ENCODE results near the gene RSL1D1. TPM values are rescaled to one million over a fixed set of nuclear protein-coding genes. Genes with fewer than 3 reads are reported as not detected.
A peak's percentile ranks its signal among the peaks of the same experiment; 100 is the strongest.

The RSL1D1 gene
- polyA plus RNA-seq, 1 of the 3 experiments (the other 2 are of a cell fraction) = 38.0 TPM

GRCh38 chr16:11857161-11857560 lies 5.8 kb upstream of the RSL1D1 start:
- no peak for DNase-seq
- no peaks in the 10 kb centered on the region for H3K9me2 ChIP-seq
- POLR2A ChIA-PET = no interaction called here
- H4K20me1 ChIP-seq (ENCODE audit: insufficient read depth) = no peaks in the 10 kb centered on the region
- WGBS (ENCODE audit: low lambda C conversion rate) = 23% methylated on average over 4 of the region's 4 CpGs
- no peak overlapping the region for H2AFZ ChIP-seq (ENCODE audit: low read depth)
- H3K4me1 ChIP-seq (ENCODE audit: control insufficient read depth in 1 of 2, insufficient read depth in 2 of 2, low read depth in 1 of 2, low read length in 1 of 2) = no peaks in the 10 kb centered on the region; a peak in 1 of 4 replicates
- no peak overlapping the region; a peak in 1 of 4 replicates for H3K27ac ChIP-seq (ENCODE audit: low read depth in 2 of 2, low read length in 1 of 2)
- H3K9me3 ChIP-seq = no peaks in the 10 kb centered on the region
- H3K4me2 ChIP-seq = no peak overlapping the region
- H3K4me3 ChIP-seq (ENCODE audit: low read depth in 2 of 2, low read length in 1 of 2) = no peak overlapping the region
- CTCF ChIA-PET = interaction anchor here (2.0 kb wide), 1 partner anchor 211 kb away, joined by 6 read pairs; no protein-coding TSS in a partner anchor
- H3K79me2 ChIP-seq (ENCODE audit: insufficient read depth) = peaks cover 95% of the 10 kb centered on the region
- H3K9ac ChIP-seq = no peak overlapping the region
- peaks cover 12% of the 10 kb centered on the region for H3F3A ChIP-seq (replicated peaks; ENCODE audit: insufficient read depth)
- H3K36me3 ChIP-seq (replicated peaks in 1 of 2; ENCODE audit: control insufficient read depth in 1 of 2, insufficient read depth in 2 of 2, low read length in 1 of 2) = no peaks in the 10 kb centered on the region
- no peaks in the 10 kb centered on the region for H3K27me3 ChIP-seq (ENCODE audit: insufficient read depth)
- TF ChIP-seq NRF1 (IDR thresholded peaks at IDR 0.05; ENCODE audit: low read depth, low read length) = no peak
- 0 out of 2 replicates have a peak, but pooled peaks have one; percentile 34 for TF ChIP-seq SIN3A (IDR thresholded peaks at IDR 0.05; ENCODE audit: borderline replicate concordance, low read depth, low read length)
- TF ChIP-seq, protein P1, sequence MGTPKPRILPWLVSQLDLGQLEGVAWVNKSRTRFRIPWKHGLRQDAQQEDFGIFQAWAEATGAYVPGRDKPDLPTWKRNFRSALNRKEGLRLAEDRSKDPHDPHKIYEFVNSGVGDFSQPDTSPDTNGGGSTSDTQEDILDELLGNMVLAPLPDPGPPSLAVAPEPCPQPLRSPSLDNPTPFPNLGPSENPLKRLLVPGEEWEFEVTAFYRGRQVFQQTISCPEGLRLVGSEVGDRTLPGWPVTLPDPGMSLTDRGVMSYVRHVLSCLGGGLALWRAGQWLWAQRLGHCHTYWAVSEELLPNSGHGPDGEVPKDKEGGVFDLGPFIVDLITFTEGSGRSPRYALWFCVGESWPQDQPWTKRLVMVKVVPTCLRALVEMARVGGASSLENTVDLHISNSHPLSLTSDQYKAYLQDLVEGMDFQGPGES (IDR thresholded peaks at IDR 0.05; ENCODE audit: low read depth, low read length) = no peak
- peak; percentile 8; the same call in 1 of the 2 replicates for TF ChIP-seq TCF12 (IDR thresholded peaks at IDR 0.05)
- no peak for TF ChIP-seq NFIC (IDR thresholded peaks at IDR 0.05; ENCODE audit: borderline replicate concordance)
- no peak for TF ChIP-seq CHD2 (IDR thresholded peaks at IDR 0.05; ENCODE audit: low read length, partially characterized antibody)
- no peak for TF ChIP-seq TAF1 (IDR thresholded peaks at IDR 0.05; ENCODE audit: borderline replicate concordance, low read depth, low read length)
- TF ChIP-seq RFX5 (IDR thresholded peaks at IDR 0.05; ENCODE audit: low read length) = no peak
- TF ChIP-seq YY1 (IDR thresholded peaks at IDR 0.05; ENCODE audit: low read depth) = no peak
- peak; percentile 72 for TF ChIP-seq JUND (IDR thresholded peaks at IDR 0.05)
- peak; percentile 89 for TF ChIP-seq PBX3 (IDR thresholded peaks at IDR 0.05)
- TF ChIP-seq USF2 (IDR thresholded peaks at IDR 0.05; ENCODE audit: borderline replicate concordance, low read depth, low read length) = no peak
- TF ChIP-seq, protein P2, sequence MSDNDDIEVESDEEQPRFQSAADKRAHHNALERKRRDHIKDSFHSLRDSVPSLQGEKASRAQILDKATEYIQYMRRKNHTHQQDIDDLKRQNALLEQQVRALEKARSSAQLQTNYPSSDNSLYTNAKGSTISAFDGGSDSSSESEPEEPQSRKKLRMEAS (IDR thresholded peaks at IDR 0.05; ENCODE audit: low read depth) = no peak
- no peak for TF ChIP-seq GATA2 (CRISPR knock-in tag; IDR thresholded peaks at IDR 0.05)
- TF ChIP-seq, protein P3, sequence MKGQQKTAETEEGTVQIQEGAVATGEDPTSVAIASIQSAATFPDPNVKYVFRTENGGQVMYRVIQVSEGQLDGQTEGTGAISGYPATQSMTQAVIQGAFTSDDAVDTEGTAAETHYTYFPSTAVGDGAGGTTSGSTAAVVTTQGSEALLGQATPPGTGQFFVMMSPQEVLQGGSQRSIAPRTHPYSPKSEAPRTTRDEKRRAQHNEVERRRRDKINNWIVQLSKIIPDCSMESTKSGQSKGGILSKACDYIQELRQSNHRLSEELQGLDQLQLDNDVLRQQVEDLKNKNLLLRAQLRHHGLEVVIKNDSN (IDR thresholded peaks at IDR 0.05; ENCODE audit: borderline replicate concordance, low read depth) = no peak
- TF ChIP-seq EP300 (IDR thresholded peaks at IDR 0.05; ENCODE audit: borderline replicate concordance in 1 of 2, low read depth in 1 of 2, low read length in 1 of 2) = no peak
- no peak for TF ChIP-seq ELF1 (IDR thresholded peaks at IDR 0.05)
- no peak for TF ChIP-seq SMC3 (IDR thresholded peaks at IDR 0.05; ENCODE audit: low read depth, low read length)
- no peak for TF ChIP-seq MXI1 (IDR thresholded peaks at IDR 0.05; ENCODE audit: low read depth, low read length)
- TF ChIP-seq RXRA (IDR thresholded peaks at IDR 0.05; ENCODE audit: borderline replicate concordance, low read depth) = no peak
- TF ChIP-seq, protein P4, sequence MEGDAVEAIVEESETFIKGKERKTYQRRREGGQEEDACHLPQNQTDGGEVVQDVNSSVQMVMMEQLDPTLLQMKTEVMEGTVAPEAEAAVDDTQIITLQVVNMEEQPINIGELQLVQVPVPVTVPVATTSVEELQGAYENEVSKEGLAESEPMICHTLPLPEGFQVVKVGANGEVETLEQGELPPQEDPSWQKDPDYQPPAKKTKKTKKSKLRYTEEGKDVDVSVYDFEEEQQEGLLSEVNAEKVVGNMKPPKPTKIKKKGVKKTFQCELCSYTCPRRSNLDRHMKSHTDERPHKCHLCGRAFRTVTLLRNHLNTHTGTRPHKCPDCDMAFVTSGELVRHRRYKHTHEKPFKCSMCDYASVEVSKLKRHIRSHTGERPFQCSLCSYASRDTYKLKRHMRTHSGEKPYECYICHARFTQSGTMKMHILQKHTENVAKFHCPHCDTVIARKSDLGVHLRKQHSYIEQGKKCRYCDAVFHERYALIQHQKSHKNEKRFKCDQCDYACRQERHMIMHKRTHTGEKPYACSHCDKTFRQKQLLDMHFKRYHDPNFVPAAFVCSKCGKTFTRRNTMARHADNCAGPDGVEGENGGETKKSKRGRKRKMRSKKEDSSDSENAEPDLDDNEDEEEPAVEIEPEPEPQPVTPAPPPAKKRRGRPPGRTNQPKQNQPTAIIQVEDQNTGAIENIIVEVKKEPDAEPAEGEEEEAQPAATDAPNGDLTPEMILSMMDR (IDR thresholded peaks at IDR 0.05) = no peak
- TF ChIP-seq FOSL2 (IDR thresholded peaks at IDR 0.05; ENCODE audit: borderline replicate concordance, low read depth) = peak; percentile 77
- TF ChIP-seq ZBTB33 (IDR thresholded peaks at IDR 0.05; ENCODE audit: borderline replicate concordance, low read depth) = no peak
- TF ChIP-seq FOXJ3 (CRISPR knock-in tag; IDR thresholded peaks at IDR 0.05) = no peak
